Endothelial cell of umbilical vein (primary cell): ENCODE results near the gene TBL3. TPM values are rescaled to one million over a fixed set of nuclear protein-coding genes. Genes with fewer than 3 reads are reported as not detected.

ENCODE experiments used
- BruUV-seq: library from RNA; stranded (reverse); fragments of 400-500 nt; replicated peaks from 2 replicates; lab custom pipeline; 2021; lab: Mats Ljungman, UMichigan
- CTCF ChIA-PET: fragments of 300-600, 350-600 bp; sonication (Branson Sonifier 250); formaldehyde crosslinking; loops from one replicate; lab custom pipeline; 2021; ENCODE audit warnings: antibody characterized with exemption, inconsistent platforms; lab: Charles Lee
- POLR2A ChIA-PET: fragments of 300-600, 350-600 bp; sonication (Branson Sonifier 250); formaldehyde crosslinking; loops from one replicate; lab custom pipeline; 2021; ENCODE audit warnings: antibody characterized with exemption, inconsistent platforms; lab: Charles Lee
- DNase-seq: peaks from one replicate; pipeline ENCODE4 v3.0.0-alpha.2; 2011; ENCODE audit warnings: low read depth, low spot score
- FAIRE-seq: peaks from 2 replicates; lab custom pipeline; 2011; peaks lifted over from hg19 to GRCh38; lab: Jason Lieb, UNC
- H2AFZ ChIP-seq: 2 replicates; pipeline ENCODE4 v1.6.0; 2012; ENCODE audit warnings: low read depth, low read length, control low read depth, inconsistent platforms
- H3K27ac ChIP-seq: 2 replicates; pipeline ENCODE4 v1.5.1; 2011; ENCODE audit warnings: low read depth, mild to moderate bottlenecking, control low read depth, low read length, moderate library complexity; ENCODE audit not compliant: insufficient read depth
- H3K27me3 ChIP-seq, 2 experiments: 2 replicates each; pipeline versions ENCODE4 v1.6.0 to v1.6.1; 2011; ENCODE audit warnings: low read length in 2 of 2, mixed read lengths in 1 of 2; ENCODE audit not compliant: control insufficient read depth in 2 of 2, insufficient read depth in 2 of 2
- H3K36me3 ChIP-seq, 2 experiments: 2 replicates in 1 of 2; 3 replicates in 1 of 2; pipeline ENCODE4 v1.5.1; 2011; ENCODE audit warnings: low read length in 2 of 2, mild to moderate bottlenecking in 1 of 2, moderate library complexity in 1 of 2; ENCODE audit not compliant: control insufficient read depth in 2 of 2, insufficient read depth in 2 of 2; ENCODE audit errors: extremely low read depth in 1 of 2
- H3K4me1 ChIP-seq: 3 replicates; pipeline ENCODE4 v1.5.1; 2011; ENCODE audit warnings: mild to moderate bottlenecking, low read length; ENCODE audit not compliant: control insufficient read depth, insufficient read depth; ENCODE audit errors: extremely low read depth
- H3K4me2 ChIP-seq: 2 replicates; pipeline ENCODE4 v1.6.1; 2011; ENCODE audit warnings: low read length, control low read depth, mixed read lengths; ENCODE audit not compliant: insufficient read depth
- H3K4me3 ChIP-seq, 3 experiments: fragments of 200-600 bp in 1 of 3; sonication (generic), shearing (Covaris generic) in 1 of 3; replicated peaks in 1 of 3; 2 replicates each; pipeline ENCODE4 v1.5.1; 2011 to 2016; ENCODE audit warnings: control low read depth in 3 of 3, low read length in 3 of 3, mild to moderate bottlenecking in 2 of 3, inconsistent platforms in 1 of 3, low read depth in 1 of 3, moderate library complexity in 1 of 3; ENCODE audit not compliant: insufficient read depth in 1 of 3
- H3K79me2 ChIP-seq: 2 replicates; pipeline ENCODE4 v1.6.0; 2012; ENCODE audit warnings: low read length, inconsistent platforms; ENCODE audit not compliant: control insufficient read depth, insufficient read depth
- H3K9ac ChIP-seq: replicated peaks from 2 replicates; pipeline ENCODE3; 2011; ENCODE audit warnings: low read length, control low read depth; ENCODE audit not compliant: insufficient read depth; ENCODE audit errors: extremely low read depth
- H3K9me1 ChIP-seq: replicated peaks from 3 replicates; pipeline ENCODE4 v1.6.0; 2011; ENCODE audit warnings: mild to moderate bottlenecking, low read length; ENCODE audit not compliant: control insufficient read depth, insufficient read depth; ENCODE audit errors: extremely low read depth
- H3K9me3 ChIP-seq: replicated peaks from 2 replicates; pipeline ENCODE4 v1.5.1; 2012; ENCODE audit warnings: low read length, inconsistent platforms; ENCODE audit not compliant: control insufficient read depth, insufficient read depth
- H4K20me1 ChIP-seq: replicated peaks from 2 replicates; pipeline ENCODE3; 2011; ENCODE audit warnings: mild to moderate bottlenecking, low read length; ENCODE audit not compliant: control insufficient read depth, insufficient read depth; ENCODE audit errors: extremely low read depth
- CTCF ChIP-seq, 2 donors: IDR thresholded peaks; 1 replicate in 1 of 2; 2 replicates in 1 of 2; pipeline ENCODE4 v1.5.1; 2011; ENCODE audit warnings: low read length in 2 of 2, mild to moderate bottlenecking in 2 of 2, moderate library complexity in 2 of 2, control low read depth in 1 of 2, inconsistent platforms in 1 of 2, low read depth in 1 of 2; ENCODE audit not compliant: insufficient read depth in 1 of 2; ENCODE audit errors: extremely low read depth in 1 of 2
- EZH2 ChIP-seq: IDR thresholded peaks from 2 replicates; pipeline ENCODE4 v1.6.1; 2012; ENCODE audit warnings: borderline replicate concordance, low read depth, mild to moderate bottlenecking, moderate library complexity, low read length, inconsistent platforms; ENCODE audit not compliant: severe bottlenecking
- FOS ChIP-seq: IDR thresholded peaks from 2 replicates; pipeline ENCODE4 v1.6.1; 2011; ENCODE audit warnings: mild to moderate bottlenecking, low read length, moderate library complexity, borderline replicate concordance; ENCODE audit not compliant: insufficient read depth
- GATA2 ChIP-seq: IDR thresholded peaks from 2 replicates; pipeline ENCODE4 v1.7.0; 2011; ENCODE audit warnings: low read depth, mild to moderate bottlenecking, moderate library complexity, mixed read lengths, low read length; ENCODE audit not compliant: insufficient read length, insufficient read depth
- JUN ChIP-seq: IDR thresholded peaks from 2 replicates; pipeline ENCODE4 v1.6.1; 2011; ENCODE audit warnings: borderline replicate concordance, low read depth; ENCODE audit not compliant: insufficient read length, insufficient read depth
- MAX ChIP-seq: IDR thresholded peaks from 2 replicates; pipeline ENCODE4 v1.6.1; 2011; ENCODE audit not compliant: insufficient read depth, insufficient read length
- MYC ChIP-seq: IDR thresholded peaks from one replicate; pipeline ENCODE4 v1.6.1; 2011; ENCODE audit warnings: mild to moderate bottlenecking, low read depth, low read length
- POLR2A ChIP-seq: IDR thresholded peaks from 2 replicates; pipeline ENCODE4 v1.6.1; 2012; ENCODE audit warnings: low read depth, mild to moderate bottlenecking, control low read depth, low read length
- POLR2AphosphoS5 ChIP-seq: IDR thresholded peaks from 2 replicates; pipeline ENCODE4 v1.6.1; 2012; ENCODE audit warnings: low read depth, mild to moderate bottlenecking, control low read depth, low read length, moderate library complexity; ENCODE audit not compliant: insufficient read depth
- dilution Hi-C: fragments of 300-500 bp; cut with MboI; formaldehyde crosslinking; loops from one replicate; pipeline ENCODE4 v1.15.0; 2019; ENCODE audit warnings: low sequenced_read_pairs; ENCODE audit not compliant: extremely low pct_ligation_motif_present
- intact Hi-C: fragments of 100-400 bp; cut with micrococcal nuclease; formaldehyde crosslinking; loops from one replicate; pipeline ENCODE4 v1.10.0; 2022
- polyA plus RNA-seq, 4 experiments: library from polyadenylated mRNA; depleted of rRNA in 3 of 4; stranded (reverse) in 3 of 4; unstranded in 1 of 4; fragments of >200 nt; gene quantifications; 2 replicates each; pipeline versions ENCODE4 v1.2.1 to v1.2.3, GENCODE V29; 2011 to 2012; ENCODE audit warnings: missing spikeins in 1 of 4
- total RNA-seq: library from RNA; stranded (reverse); gene quantifications from 2 replicates; pipeline ENCODE4 v1.2.3, GENCODE V29; 2021

The TBL3 gene
- total and polyA plus RNA-seq, 2 donors (not counting 3 experiments of a cell fraction or from before 2014, with no cell fraction given) = 42.2 to 77.1 TPM

- POLR2A ChIA-PET = no interaction called here
- CTCF ChIA-PET = interaction anchor here (1.9 kb wide), 1 partner anchor 140 kb away, joined by 12 read pairs; no protein-coding TSS in a partner anchor
- H3K9ac ChIP-seq = no peak overlapping the region
Measured at GRCh38 chr16:2001035-2001434, 29.2 kb downstream of the TBL3 start.

More at GRCh38 chr16:2001035-2001434, 29.2 kb downstream of the TBL3 start:
- Histone ChIP-seq H3K4me1 (peaks cover 18% of the 10 kb centered on the region), H3K9me3 (no peaks in the 10 kb centered on the region), H3K36me3 (peaks cover 0 to 53% of the 10 kb centered on the region in 2 experiments), H3K27me3 (no peaks in the 10 kb centered on the region), H3K27ac (no peak overlapping the region), H3K4me3 (no peak overlapping the region), H3K4me2 (no peak overlapping the region), H4K20me1 (no peaks in the 10 kb centered on the region), H3K79me2 (peaks cover 34% of the 10 kb centered on the region), H2AFZ (no peak overlapping the region), H3K9me1 (no peaks in the 10 kb centered on the region)
- intact Hi-C loops (no loop called here), dilution Hi-C loops (no loop called here)
- FAIRE-seq = no peak
- TF ChIP-seq MYC (no peak), JUN (no peak), POLR2AphosphoS5 (no peak), GATA2 (no peak), POLR2A (no peak), EZH2 (no peak), MAX (no peak), CTCF (IDR thresholded peaks at IDR 0.05; ENCODE audit: extremely low read depth in 1 of 2, insufficient read depth in 1 of 2, low read depth in 1 of 2, low read length in 2 of 2) (no peak), FOS (no peak)
- no peak for DNase-seq
- no TSS peak for BruUV-seq
